Endodermal cell (in vitro differentiated cells): ENCODE data around the gene ABLIM3. TPM values are rescaled to one million over a fixed set of nuclear protein-coding genes. Genes with fewer than 3 reads are reported as not detected.

Experiments
- DNase-seq: peaks from one replicate; pipeline ENCODE4 v3.0.0-alpha.2; 2017
- H3K27ac ChIP-seq: 2 replicates; pipeline ENCODE4 v1.5.1; 2013; ENCODE audit warnings: mild to moderate bottlenecking, low read depth, low read length, moderate library complexity
- H3K27me3 ChIP-seq: 2 replicates; pipeline ENCODE4 v1.6.1; 2013; ENCODE audit warnings: mild to moderate bottlenecking, low read length, moderate library complexity; ENCODE audit not compliant: insufficient read depth, control insufficient read depth, poor library complexity, severe bottlenecking
- H3K36me3 ChIP-seq: 2 replicates; pipeline ENCODE4 v1.7.0; 2013; ENCODE audit warnings: mild to moderate bottlenecking, low read length, moderate library complexity; ENCODE audit not compliant: control insufficient read depth, insufficient read depth
- H3K4me1 ChIP-seq: one replicate; pipeline ENCODE4 v1.7.0; 2013; ENCODE audit warnings: low read length; ENCODE audit not compliant: control insufficient read depth, insufficient read depth
- H3K4me3 ChIP-seq: 2 replicates; pipeline ENCODE4 v1.5.1; 2013; ENCODE audit warnings: mild to moderate bottlenecking, low read length, moderate library complexity
- H3K9ac ChIP-seq: 2 replicates; pipeline ENCODE4 v1.6.1; 2013; ENCODE audit warnings: mild to moderate bottlenecking, low read length, moderate library complexity; ENCODE audit not compliant: poor library complexity, severe bottlenecking; ENCODE audit errors: extremely low read depth
- H3K9me3 ChIP-seq: 2 replicates; pipeline ENCODE4 v1.6.1; 2013; ENCODE audit warnings: mild to moderate bottlenecking, low read length, moderate library complexity; ENCODE audit not compliant: control insufficient read depth
- H3K27ac Mint-ChIP-seq: 2 replicates; pipeline ENCODE4 v1.8.0; 2020; ENCODE audit warnings: mixed read lengths
- H3K27me3 Mint-ChIP-seq: 2 replicates; pipeline ENCODE4 v1.8.0; 2021; ENCODE audit warnings: mild to moderate bottlenecking, mixed read lengths; ENCODE audit not compliant: insufficient read depth
- H3K36me3 Mint-ChIP-seq: 2 replicates; pipeline ENCODE4 v1.8.0; 2020; ENCODE audit warnings: low read depth, mixed read lengths
- H3K4me1 Mint-ChIP-seq: 2 replicates; pipeline ENCODE4 v1.8.0; 2020; ENCODE audit warnings: mixed read lengths
- H3K4me3 Mint-ChIP-seq: 2 replicates; pipeline ENCODE4 v1.8.0; 2020; ENCODE audit warnings: mild to moderate bottlenecking, moderate library complexity, mixed read lengths
- H3K9me3 Mint-ChIP-seq: 2 replicates; pipeline ENCODE4 v1.8.0; 2020; ENCODE audit warnings: mild to moderate bottlenecking, mixed read lengths
- CTCF ChIP-seq: fragments of 200-600 bp; sonication (generic); conservative IDR thresholded peaks from 2 replicates; pipeline ENCODE4 v1.5.0; 2021; ENCODE audit warnings: antibody characterized with exemption, mild to moderate bottlenecking
- WGBS, 2 experiments: methylation state at CpG; one replicate each; pipeline versions ENCODE4 v1.1.5 to v1.1.7; 2013; ENCODE audit warnings: missing lambda C conversion rate in 2 of 2, mixed read lengths in 1 of 2; ENCODE audit not compliant: insufficient coverage in 1 of 2, insufficient read length in 1 of 2; 5-methylcytosine and 5-hydroxymethylcytosine counted together
- total RNA-seq, 2 donors: library from RNA; stranded (reverse); fragmentation: NEBNext Ultra II Directional in 1 of 2; extraction: Animal tissue kit (Norgen Biotek cat#: 25700) in 1 of 2; gene quantifications; 2 replicates in 1 of 2; 3 replicates in 1 of 2; pipeline ENCODE4 v1.2.1, GENCODE V29; 2021

The ABLIM3 gene
- total RNA-seq, 2 donors from 2014 or later: 0.24 to 0.66 TPM

- no peaks in the 10 kb centered on the region for H3K9me3 Mint-ChIP-seq
- H3K9ac ChIP-seq: no peak overlapping the region
- H3K27me3 ChIP-seq: peaks cover 12% of the 10 kb centered on the region
- peaks cover 30% of the 10 kb centered on the region for H3K27me3 Mint-ChIP-seq
- H3K4me1 Mint-ChIP-seq: peaks cover 1% of the 10 kb centered on the region
- H3K9me3 ChIP-seq: no peaks in the 10 kb centered on the region
- H3K4me3 ChIP-seq: no peak overlapping the region
- H3K27ac ChIP-seq: no peak overlapping the region
- H3K4me1 ChIP-seq: no peaks in the 10 kb centered on the region
- DNase-seq: no peak
- TF ChIP-seq CTCF: no peak
- WGBS, 2 experiments: 98% methylated on average over 3 of the region's 3 CpGs; no CpG with 5 or more reads in 1 of the 2 experiments
- H3K27ac Mint-ChIP-seq: no peak overlapping the region
- H3K36me3 ChIP-seq: no peaks in the 10 kb centered on the region
- H3K36me3 Mint-ChIP-seq: no peaks in the 10 kb centered on the region
- H3K4me3 Mint-ChIP-seq: no peak overlapping the region
Observed at GRCh38 chr5:149127394-149127955, 13.8 kb upstream of the ABLIM3 start.

GRCh38 chr5:149128023-149128875 lies 13.0 kb upstream of the ABLIM3 start:
- WGBS, 2 experiments: 47 to 71% methylated on average over 4 to 12 of the region's 13 CpGs
- Mint-ChIP-seq H3K4me3 (no peak overlapping the region), H3K9me3 (no peaks in the 10 kb centered on the region), H3K4me1 (peaks cover 1% of the 10 kb centered on the region), H3K27me3 (peaks cover 35% of the 10 kb centered on the region), H3K27ac (no peak overlapping the region), H3K36me3 (no peaks in the 10 kb centered on the region)
- peak; percentile 85 for TF ChIP-seq CTCF
- no peaks in the 10 kb centered on the region for H3K36me3 ChIP-seq
- no peak overlapping the region for H3K27ac ChIP-seq
- H3K4me1 ChIP-seq: no peaks in the 10 kb centered on the region
- peaks cover 12% of the 10 kb centered on the region for H3K27me3 ChIP-seq
- no peaks in the 10 kb centered on the region for H3K9me3 ChIP-seq
- no peak overlapping the region for H3K4me3 ChIP-seq
- H3K9ac ChIP-seq: no peak overlapping the region
- DNase-seq: peak; percentile 87

GRCh38 chr5:149129181-149129580 lies 12.1 kb upstream of the ABLIM3 start:
- Histone ChIP-seq H3K36me3 (no peaks in the 10 kb centered on the region), H3K4me3 (no peak overlapping the region), H3K9me3 (no peaks in the 10 kb centered on the region), H3K4me1 (no peaks in the 10 kb centered on the region), H3K9ac (no peak overlapping the region), H3K27ac (no peak overlapping the region), H3K27me3 (peaks cover 12% of the 10 kb centered on the region)
- Mint-ChIP-seq H3K9me3 (no peaks in the 10 kb centered on the region), H3K4me1 (peaks cover 1% of the 10 kb centered on the region), H3K36me3 (no peaks in the 10 kb centered on the region), H3K4me3 (no peak overlapping the region), H3K27me3 (peaks cover 39% of the 10 kb centered on the region), H3K27ac (no peak overlapping the region)
- no peak for DNase-seq
- WGBS, 2 experiments: 93% methylated on average over 1 of the region's 1 CpG; no CpG with 5 or more reads in 1 of the 2 experiments
- TF ChIP-seq CTCF: no peak
